ENCODE measurements around the gene PIGU.
"Not testable (repeated sequence)": the region's sequence is repeated elsewhere in the genome, so short reads cannot be mapped to it uniquely, and the experiment has no call there.

- not testable (repeated sequence) for TF ChIP-seq CTCF, POLR2A (IDR thresholded peaks at IDR 0.05)
Measured at GRCh38 chr20:34514034-34514433, 162.9 kb downstream of the PIGU start.

Data from lower leg skin (tissue), 3 donors.